Keratinocyte (primary cell): ENCODE results near the gene UTF1. TPM values are rescaled to one million over a fixed set of nuclear protein-coding genes. Genes with fewer than 3 reads are reported as not detected.
A peak's percentile ranks its signal among the peaks of the same experiment; 100 is the strongest.

Source experiments
- DNase-seq: peaks from one replicate; pipeline ENCODE4 v3.0.0-alpha.2; 2011; ENCODE audit warnings: low read depth, missing footprints, low spot score
- FAIRE-seq: peaks from 2 replicates; lab custom pipeline; 2011; peaks lifted over from hg19 to GRCh38; lab: Jason Lieb, UNC
- H2AFZ ChIP-seq: 2 replicates; pipeline ENCODE4 v1.6.0; 2012; ENCODE audit warnings: low read length, control low read depth, inconsistent platforms; ENCODE audit not compliant: control insufficient read depth
- H3K27ac ChIP-seq: 2 replicates; pipeline ENCODE4 v1.5.1; 2011; ENCODE audit warnings: low read length; ENCODE audit not compliant: control insufficient read depth, insufficient read depth
- H3K27me3 ChIP-seq: 3 replicates; pipeline ENCODE4 v1.6.0; 2011; ENCODE audit warnings: low read length; ENCODE audit not compliant: control insufficient read depth, insufficient read depth; ENCODE audit errors: extremely low read depth
- H3K36me3 ChIP-seq, 2 experiments: 2 replicates in 1 of 2; 3 replicates in 1 of 2; pipeline ENCODE4 v1.5.1; 2011; ENCODE audit warnings: low read length in 2 of 2, mild to moderate bottlenecking in 1 of 2; ENCODE audit not compliant: control insufficient read depth in 2 of 2, insufficient read depth in 2 of 2; ENCODE audit errors: extremely low read depth in 1 of 2
- H3K4me1 ChIP-seq: 3 replicates; pipeline ENCODE4 v1.5.1; 2011; ENCODE audit warnings: low read length; ENCODE audit not compliant: control insufficient read depth, insufficient read depth; ENCODE audit errors: extremely low read depth
- H3K4me2 ChIP-seq: 3 replicates; pipeline ENCODE4 v1.6.0; 2011; ENCODE audit warnings: low read depth, low read length; ENCODE audit not compliant: control insufficient read depth, insufficient read depth; ENCODE audit errors: extremely low read depth
- H3K4me3 ChIP-seq, 3 experiments: fragments of 200-600 bp in 1 of 3; sonication (generic) in 1 of 3; 2 replicates in 2 of 3; 3 replicates in 1 of 3; pipeline ENCODE4 v1.5.1; 2011 to 2016; ENCODE audit warnings: low read length in 3 of 3, mild to moderate bottlenecking in 3 of 3, control low read depth in 2 of 3, inconsistent platforms in 1 of 3, low read depth in 1 of 3, mixed read lengths in 1 of 3, mixed run types in 1 of 3, moderate library complexity in 1 of 3; ENCODE audit not compliant: control insufficient read depth in 2 of 3, insufficient read depth in 2 of 3; ENCODE audit errors: extremely low read depth in 1 of 3
- H3K79me2 ChIP-seq: 2 replicates; pipeline ENCODE4 v1.6.0; 2012; ENCODE audit warnings: low read length; ENCODE audit not compliant: control insufficient read depth, insufficient read depth
- H3K9ac ChIP-seq: 3 replicates; pipeline ENCODE4 v1.6.0; 2011; ENCODE audit warnings: low read length; ENCODE audit not compliant: control insufficient read depth, insufficient read depth; ENCODE audit errors: extremely low read depth
- H3K9me1 ChIP-seq: 3 replicates; pipeline ENCODE4 v1.6.0; 2011; ENCODE audit warnings: low read length; ENCODE audit not compliant: control insufficient read depth, insufficient read depth; ENCODE audit errors: extremely low read depth
- H3K9me3 ChIP-seq: 2 replicates; pipeline ENCODE4 v1.5.1; 2012; ENCODE audit warnings: low read depth, low read length; ENCODE audit not compliant: control insufficient read depth
- H4K20me1 ChIP-seq: 3 replicates; pipeline ENCODE4 v1.6.0; 2011; ENCODE audit warnings: low read length; ENCODE audit not compliant: control insufficient read depth, insufficient read depth; ENCODE audit errors: extremely low read depth
- EZH2 ChIP-seq: IDR thresholded peaks from one replicate; pipeline ENCODE4 v1.6.1; 2012; ENCODE audit warnings: inconsistent platforms, mild to moderate bottlenecking, low read length, moderate library complexity
- dilution Hi-C: fragments of 300-500 bp; cut with MboI; formaldehyde crosslinking; loops from one replicate; pipeline ENCODE4 v1.7.0; 2020; ENCODE audit warnings: low sequenced_read_pairs; ENCODE audit not compliant: extremely low pct_ligation_motif_present
- polyA plus RNA-seq, 5 experiments: library from polyadenylated mRNA; depleted of rRNA in 3 of 5; stranded (reverse) in 3 of 5; stranded (forward) in 1 of 5; unstranded in 1 of 5; fragments of >200 nt; gene quantifications; 1 replicate in 1 of 5; 2 replicates in 3 of 5; 3 replicates in 1 of 5; pipeline versions ENCODE4 v1.2.1 to v1.2.3, GENCODE V29; 2011 to 2012; ENCODE audit warnings: missing spikeins in 2 of 5, low read depth in 1 of 5, low replicate concordance in 1 of 5
- TF ChIP-seq, protein P1 (sequence below), 3 experiments: IDR thresholded peaks in 1 of 3; conservative IDR thresholded peaks in 1 of 3; optimal IDR thresholded peaks in 1 of 3; 2 replicates in 2 of 3; 3 replicates in 1 of 3; pipeline versions ENCODE3 to v1.5.1; 2011; ENCODE audit warnings: low read length in 3 of 3, mild to moderate bottlenecking in 3 of 3, moderate library complexity in 2 of 3, control low read depth in 1 of 3, inconsistent platforms in 1 of 3; ENCODE audit not compliant: insufficient read depth in 2 of 3; ENCODE audit errors: extremely low read depth in 1 of 3

UTF1 gene
- polyA plus RNA-seq, 1 donor (not counting 4 experiments of a cell fraction or from before 2014, with no cell fraction given): not detected

DNA sequence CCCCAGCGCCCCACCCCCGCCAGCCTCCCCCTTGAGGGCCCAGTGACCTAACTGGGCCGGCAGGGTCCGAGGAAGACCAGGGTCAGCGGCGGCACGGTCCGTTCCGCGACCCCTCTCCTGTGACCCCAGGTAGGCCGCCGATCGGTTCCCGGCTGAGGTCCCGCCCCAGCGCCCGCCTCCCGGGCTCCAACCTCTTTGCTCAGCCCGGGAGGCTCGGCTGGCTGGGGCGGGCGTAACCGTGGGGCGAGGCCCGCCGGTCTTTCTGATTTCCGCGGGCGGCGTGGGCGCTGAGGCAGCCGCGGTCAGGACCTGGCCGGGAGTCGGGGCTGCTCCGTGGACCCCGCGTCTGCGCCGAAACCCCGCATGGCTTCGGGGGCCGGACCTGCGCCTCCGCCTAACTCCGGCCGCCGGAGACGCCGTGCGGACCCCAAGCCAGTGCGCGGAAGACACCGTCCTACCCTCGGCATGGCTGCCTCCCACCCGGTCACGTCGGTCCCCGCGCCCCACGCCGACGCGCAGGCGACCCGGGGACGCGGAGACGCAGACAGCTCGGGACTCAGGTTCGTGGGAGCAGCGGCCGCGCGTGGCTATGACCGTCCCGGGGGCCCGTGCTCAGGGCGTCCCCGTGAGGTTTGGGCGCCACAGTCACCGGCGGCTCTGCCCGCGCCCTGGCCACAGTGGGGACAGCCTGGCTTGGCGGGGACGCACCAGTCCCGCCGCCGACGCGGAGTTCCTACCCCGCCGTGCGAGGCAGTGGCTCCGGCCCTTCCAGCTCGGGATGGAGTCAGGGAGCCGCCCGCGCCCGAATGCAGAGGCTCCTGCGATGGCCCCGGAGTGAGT, 6.6 kb downstream of the UTF1 start:
- Histone ChIP-seq H3K9me3 (no peaks in the 10 kb centered on the region), H3K79me2 (no peaks in the 10 kb centered on the region), H3K36me3 (no peaks in the 10 kb centered on the region), H3K4me3 (peak overlapping the region in 1 of 3 experiments; percentile 22), H3K27ac (no peak overlapping the region), H3K9ac (no peak overlapping the region), H2AFZ (no peak overlapping the region), H3K4me1 (peaks cover 5% of the 10 kb centered on the region), H4K20me1 (no peaks in the 10 kb centered on the region), H3K27me3 (peaks cover 85% of the 10 kb centered on the region), H3K9me1 (no peaks in the 10 kb centered on the region), H3K4me2 (peak overlapping the region; percentile 16)
- TF ChIP-seq EZH2: peak; percentile 99
- TF ChIP-seq, protein P1, sequence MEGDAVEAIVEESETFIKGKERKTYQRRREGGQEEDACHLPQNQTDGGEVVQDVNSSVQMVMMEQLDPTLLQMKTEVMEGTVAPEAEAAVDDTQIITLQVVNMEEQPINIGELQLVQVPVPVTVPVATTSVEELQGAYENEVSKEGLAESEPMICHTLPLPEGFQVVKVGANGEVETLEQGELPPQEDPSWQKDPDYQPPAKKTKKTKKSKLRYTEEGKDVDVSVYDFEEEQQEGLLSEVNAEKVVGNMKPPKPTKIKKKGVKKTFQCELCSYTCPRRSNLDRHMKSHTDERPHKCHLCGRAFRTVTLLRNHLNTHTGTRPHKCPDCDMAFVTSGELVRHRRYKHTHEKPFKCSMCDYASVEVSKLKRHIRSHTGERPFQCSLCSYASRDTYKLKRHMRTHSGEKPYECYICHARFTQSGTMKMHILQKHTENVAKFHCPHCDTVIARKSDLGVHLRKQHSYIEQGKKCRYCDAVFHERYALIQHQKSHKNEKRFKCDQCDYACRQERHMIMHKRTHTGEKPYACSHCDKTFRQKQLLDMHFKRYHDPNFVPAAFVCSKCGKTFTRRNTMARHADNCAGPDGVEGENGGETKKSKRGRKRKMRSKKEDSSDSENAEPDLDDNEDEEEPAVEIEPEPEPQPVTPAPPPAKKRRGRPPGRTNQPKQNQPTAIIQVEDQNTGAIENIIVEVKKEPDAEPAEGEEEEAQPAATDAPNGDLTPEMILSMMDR (optimal IDR thresholded peaks at IDR 0.05 in 1 of 3, IDR thresholded peaks at IDR 0.05 in 1 of 3, conservative IDR thresholded peaks at IDR 0.05 in 1 of 3; ENCODE audit: extremely low read depth in 1 of 3, insufficient read depth in 2 of 3, low read length in 3 of 3): no peak
- dilution Hi-C loops: no loop called here
- FAIRE-seq (no peak), DNase-seq (no peak)

DNA sequence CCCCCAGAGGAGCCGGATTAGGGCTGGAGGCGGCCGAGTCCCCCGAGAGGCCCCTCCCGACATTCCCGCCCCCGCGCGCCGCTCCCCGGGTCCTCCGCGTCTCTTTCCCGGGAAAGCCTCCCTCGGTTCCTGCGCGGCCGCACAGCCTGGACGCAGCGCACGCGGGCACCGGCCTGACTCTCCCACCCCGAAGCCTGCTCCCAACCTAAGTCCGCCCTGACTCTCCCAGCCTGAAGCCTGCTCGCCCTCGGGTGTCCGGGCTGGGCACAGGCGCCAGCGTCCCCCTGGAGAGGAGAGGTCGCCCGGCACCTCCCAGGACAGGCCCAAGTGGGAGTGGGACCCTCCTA, 7.2 kb downstream of the UTF1 start:
- Histone ChIP-seq H3K36me3 (no peaks in the 10 kb centered on the region), H2AFZ (no peak overlapping the region), H3K27me3 (peaks cover 85% of the 10 kb centered on the region), H3K27ac (no peak overlapping the region), H3K79me2 (no peaks in the 10 kb centered on the region), H3K4me2 (no peak overlapping the region), H3K9ac (no peak overlapping the region), H3K4me1 (peaks cover 6% of the 10 kb centered on the region), H3K4me3 (no peak overlapping the region), H4K20me1 (no peaks in the 10 kb centered on the region), H3K9me1 (no peaks in the 10 kb centered on the region), H3K9me3 (no peaks in the 10 kb centered on the region)
- DNase-seq: no peak
- dilution Hi-C loops: no loop called here
- TF ChIP-seq, protein P1 (optimal IDR thresholded peaks at IDR 0.05 in 1 of 3, IDR thresholded peaks at IDR 0.05 in 1 of 3, conservative IDR thresholded peaks at IDR 0.05 in 1 of 3; ENCODE audit: extremely low read depth in 1 of 3, insufficient read depth in 2 of 3, low read length in 3 of 3): no peak
- TF ChIP-seq EZH2: no peak
- no peak for FAIRE-seq
